ENCODE results near the gene TAF11L2.

- TF ChIP-seq CTCF (IDR thresholded peaks at IDR 0.05) (no peak), EZH2 (IDR thresholded peaks at IDR 0.05) (no peak), EZH2phosphoT487 (IDR thresholded peaks at IDR 0.05) (no peak)
These were observed 21.0 kb upstream of the TAF11L2 start for GRCh38 chr5:17477043-17477442.

Measured in neural progenitor cell (in vitro differentiated cells).